AG10803 (cell line): ENCODE measurements around the gene CNTN4.
"Not testable (repeated sequence)": the region's sequence is repeated elsewhere in the genome, so short reads cannot be mapped to it uniquely, and the experiment has no call there.

ENCODE experiments used
- DNase-seq: peaks from one replicate; pipeline ENCODE4 v3.0.0; 2010; ENCODE audit warnings: low read depth
- H3K4me3 ChIP-seq: 2 replicates; pipeline ENCODE4 v1.5.1; 2011; ENCODE audit warnings: mild to moderate bottlenecking, low read length, control low read depth
- TF ChIP-seq, protein P1 (sequence below): conservative IDR thresholded peaks from 2 replicates; pipeline ENCODE4 v1.5.1; 2011; ENCODE audit warnings: mild to moderate bottlenecking, low read length, control low read depth, inconsistent platforms

CNTN4 gene

DNA sequence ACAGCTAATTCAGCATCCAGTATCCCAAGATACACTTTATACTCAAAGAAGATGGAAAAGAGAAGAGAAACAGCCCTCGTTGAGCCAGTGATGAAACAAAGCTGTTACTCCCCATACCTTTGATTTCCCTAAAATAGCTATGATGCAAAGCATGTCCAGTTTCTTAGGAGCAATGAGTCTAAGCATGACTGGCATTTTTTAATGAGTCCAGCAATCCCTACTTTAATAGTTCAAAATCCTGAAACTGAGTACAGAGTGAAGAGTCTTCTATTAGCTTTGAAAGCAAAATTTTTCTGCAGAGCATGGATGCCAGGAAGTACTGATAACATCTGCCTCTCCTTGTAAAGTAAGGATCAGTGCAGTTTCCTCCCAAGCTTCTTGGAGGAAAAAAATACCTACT, 708.8 kb downstream of the CNTN4 start:
- TF ChIP-seq, protein P1, sequence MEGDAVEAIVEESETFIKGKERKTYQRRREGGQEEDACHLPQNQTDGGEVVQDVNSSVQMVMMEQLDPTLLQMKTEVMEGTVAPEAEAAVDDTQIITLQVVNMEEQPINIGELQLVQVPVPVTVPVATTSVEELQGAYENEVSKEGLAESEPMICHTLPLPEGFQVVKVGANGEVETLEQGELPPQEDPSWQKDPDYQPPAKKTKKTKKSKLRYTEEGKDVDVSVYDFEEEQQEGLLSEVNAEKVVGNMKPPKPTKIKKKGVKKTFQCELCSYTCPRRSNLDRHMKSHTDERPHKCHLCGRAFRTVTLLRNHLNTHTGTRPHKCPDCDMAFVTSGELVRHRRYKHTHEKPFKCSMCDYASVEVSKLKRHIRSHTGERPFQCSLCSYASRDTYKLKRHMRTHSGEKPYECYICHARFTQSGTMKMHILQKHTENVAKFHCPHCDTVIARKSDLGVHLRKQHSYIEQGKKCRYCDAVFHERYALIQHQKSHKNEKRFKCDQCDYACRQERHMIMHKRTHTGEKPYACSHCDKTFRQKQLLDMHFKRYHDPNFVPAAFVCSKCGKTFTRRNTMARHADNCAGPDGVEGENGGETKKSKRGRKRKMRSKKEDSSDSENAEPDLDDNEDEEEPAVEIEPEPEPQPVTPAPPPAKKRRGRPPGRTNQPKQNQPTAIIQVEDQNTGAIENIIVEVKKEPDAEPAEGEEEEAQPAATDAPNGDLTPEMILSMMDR = no peak
- no peak overlapping the region for H3K4me3 ChIP-seq
- DNase-seq = no peak

DNA sequence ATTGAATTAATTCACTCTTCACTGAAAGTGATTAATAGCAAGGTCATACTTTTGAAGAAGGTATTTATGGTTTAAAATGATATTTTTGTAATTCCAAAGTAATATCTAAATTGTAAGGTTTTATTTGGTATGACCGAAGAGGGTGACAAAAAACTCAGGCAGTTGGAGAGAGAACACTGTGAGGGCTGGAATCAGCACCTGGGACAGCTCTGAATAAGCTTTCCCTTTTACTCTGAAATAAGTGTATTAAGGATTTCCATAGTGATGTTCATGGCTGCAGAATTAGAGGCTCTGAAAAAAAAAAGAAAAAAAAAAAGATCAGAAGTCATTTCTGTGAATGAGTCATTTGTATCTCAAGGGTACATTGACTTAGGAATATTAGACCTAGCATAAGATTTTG, 712.1 kb downstream of the CNTN4 start:
- TF ChIP-seq, protein P1 = no peak
- H3K4me3 ChIP-seq = no peak overlapping the region
- no peak for DNase-seq

DNA sequence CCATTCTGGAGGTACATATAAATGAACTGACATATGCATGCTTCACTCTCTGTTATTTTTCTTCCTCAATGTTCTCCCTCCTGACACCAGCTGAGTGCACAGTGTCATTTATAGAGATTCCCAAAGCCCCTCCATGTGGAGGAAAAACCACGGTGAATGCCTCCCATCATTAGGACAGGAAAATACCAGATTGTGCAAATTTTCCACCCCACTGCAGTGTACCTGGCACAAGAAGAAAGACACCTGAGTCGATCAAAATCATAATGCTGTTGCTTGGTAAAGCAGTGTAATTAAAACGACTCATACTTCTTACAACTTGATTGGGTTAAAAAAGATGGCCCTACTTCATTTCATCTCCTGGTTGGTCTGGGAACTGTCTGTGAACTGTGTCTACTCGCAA, 720.9 kb downstream of the CNTN4 start:
- no peak overlapping the region for H3K4me3 ChIP-seq
- DNase-seq = no peak
- TF ChIP-seq, protein P1 = no peak

DNA sequence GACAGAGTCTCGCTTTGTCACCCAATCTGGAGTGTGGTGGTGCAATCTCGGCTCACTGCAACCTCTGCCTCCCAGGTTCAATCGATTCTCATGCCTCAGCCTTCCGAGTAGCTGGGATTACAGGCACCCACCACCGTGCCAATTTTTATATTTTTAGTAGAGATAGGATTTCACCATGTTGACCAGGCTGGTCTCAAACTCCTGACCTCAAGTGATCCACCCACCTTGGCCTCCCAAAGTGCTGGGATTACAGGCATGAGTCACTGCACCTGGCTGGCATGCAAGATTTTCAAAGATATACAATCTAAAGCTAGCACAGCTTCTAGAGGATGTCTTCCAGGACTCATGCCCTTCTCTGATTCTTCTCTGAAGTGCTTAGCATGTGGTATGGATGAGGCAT, 722.3 kb downstream of the CNTN4 start:
- not testable (repeated sequence) for H3K4me3 ChIP-seq, DNase-seq

DNA sequence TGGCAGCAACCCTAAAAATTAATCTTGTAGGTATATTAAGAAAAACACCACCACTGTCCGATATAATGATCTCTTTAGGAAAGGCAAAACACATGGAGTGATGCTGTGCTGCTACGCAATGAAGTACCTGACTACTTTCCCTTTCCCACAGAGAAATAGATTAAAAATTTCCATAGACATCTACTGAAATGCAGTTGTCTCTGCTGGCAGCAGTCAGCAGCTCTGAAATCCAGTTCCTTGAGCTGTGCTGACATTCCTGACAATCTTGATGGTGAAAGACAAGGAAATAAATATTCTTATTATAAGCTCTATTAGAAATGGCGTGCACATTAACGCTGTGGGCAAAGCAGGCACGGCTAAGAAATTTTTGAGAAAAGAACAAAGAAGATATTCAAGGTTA, 723.9 kb downstream of the CNTN4 start:
- no peak overlapping the region for H3K4me3 ChIP-seq
- DNase-seq = no peak
- TF ChIP-seq, protein P1 = no peak

DNA sequence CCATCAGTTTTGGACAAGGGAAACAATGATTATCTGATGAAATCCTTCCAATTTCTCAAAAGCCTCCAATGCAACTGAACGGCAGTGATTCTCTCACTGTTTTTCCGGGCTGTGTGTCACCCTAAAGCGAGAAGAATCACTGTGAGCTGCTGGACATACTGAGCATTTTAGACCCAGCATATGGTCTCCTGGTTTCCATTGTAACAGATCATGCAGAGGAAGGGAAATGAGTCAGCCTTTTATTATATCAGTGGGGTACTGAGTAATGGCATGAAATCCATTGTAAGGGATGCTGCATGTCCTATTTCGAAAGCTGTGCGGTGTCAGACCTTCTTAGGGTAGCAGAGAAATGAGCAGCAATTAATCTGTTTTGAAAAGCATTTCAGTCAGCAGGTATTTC, 724.4 kb downstream of the CNTN4 start:
- TF ChIP-seq, protein P1 = no peak

DNA sequence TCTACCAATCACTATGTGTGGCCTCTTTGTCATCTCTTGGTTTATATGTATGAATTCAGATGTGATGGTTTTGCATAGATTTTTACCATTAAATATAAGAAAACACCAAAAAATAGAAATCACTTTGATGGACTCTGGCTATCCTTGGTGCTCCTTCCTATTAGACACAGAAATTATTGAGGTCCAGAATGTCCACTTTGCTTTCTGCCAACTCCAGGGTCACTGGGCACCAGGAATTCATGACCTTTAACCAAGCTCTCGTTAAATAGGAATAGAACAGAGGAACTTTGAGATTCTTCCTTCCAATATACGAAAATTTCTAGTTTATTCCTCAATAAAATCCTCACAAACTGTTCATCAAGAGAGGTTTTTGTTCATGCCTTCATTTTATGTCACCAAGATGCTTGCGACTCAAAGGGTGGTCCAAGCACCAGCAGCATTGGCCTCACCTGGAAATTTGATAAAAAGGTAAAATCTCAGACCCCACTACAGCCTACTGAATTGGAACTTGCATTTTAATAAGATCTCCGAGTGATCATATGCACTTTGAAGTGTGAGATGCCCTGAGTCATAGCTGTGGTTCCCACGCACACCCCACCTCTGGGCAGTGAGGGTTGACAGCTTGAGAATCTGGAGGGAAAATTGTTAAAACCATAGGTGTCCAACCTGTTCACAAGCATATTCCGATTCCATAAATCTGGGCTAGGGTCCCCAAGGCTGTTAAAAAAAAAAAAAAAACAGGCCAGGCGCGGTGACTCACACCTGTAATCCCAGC, 725.0 kb downstream of the CNTN4 start:
- TF ChIP-seq, protein P1 = no peak
- no peak for DNase-seq

More for the DNA sequence above, 724.4 kb downstream of the CNTN4 start:
- no peak overlapping the region for H3K4me3 ChIP-seq
- DNase-seq = no peak

More for the DNA sequence above, 725.0 kb downstream of the CNTN4 start:
- H3K4me3 ChIP-seq = no peak overlapping the region
